HEK293 (cell line): ENCODE measurements around the gene RNU7-1.

Experiments
- BCL11A ChIP-seq: fragments of 450-650 bp; formaldehyde crosslinking; IDR thresholded peaks from 2 replicates; pipeline ENCODE4 v1.5.1; 2016; ENCODE audit warnings: low read depth, missing biosample characterization, missing genetic modification characterization
- CTCF ChIP-seq: fragments of 450-650 bp; formaldehyde crosslinking; IDR thresholded peaks from 2 replicates; pipeline ENCODE4 v1.5.1; 2016; ENCODE audit warnings: missing biosample characterization, missing genetic modification characterization
- SETDB1 ChIP-seq: IDR thresholded peaks from one replicate; pipeline ENCODE4 v1.6.1; 2017; ENCODE audit warnings: mild to moderate bottlenecking, low read length, moderate library complexity, mixed read lengths; ENCODE audit not compliant: insufficient read length
- ZBTB44 ChIP-seq: fragments of 450-650 bp; IDR thresholded peaks from 2 replicates; pipeline ENCODE4 v1.5.1; 2018; ENCODE audit warnings: missing biosample characterization, mild to moderate bottlenecking, missing genetic modification characterization
- ZNF174 ChIP-seq: fragments of 450-650 bp; formaldehyde crosslinking; IDR thresholded peaks from 2 replicates; pipeline ENCODE4 v1.5.0; 2017; ENCODE audit warnings: missing biosample characterization, mild to moderate bottlenecking, missing genetic modification characterization
- ZNF24 ChIP-seq: fragments of 450-650 bp; formaldehyde crosslinking; IDR thresholded peaks from 2 replicates; pipeline ENCODE4 v1.5.1; 2016; ENCODE audit warnings: missing biosample characterization, missing genetic modification characterization
- ZNF449 ChIP-seq: fragments of 450-650 bp; formaldehyde crosslinking; IDR thresholded peaks from 2 replicates; pipeline ENCODE4 v1.5.1; 2017; ENCODE audit warnings: missing biosample characterization, mild to moderate bottlenecking, missing genetic modification characterization, moderate library complexity
- ZNF701 ChIP-seq: fragments of 450-650 bp; formaldehyde crosslinking; IDR thresholded peaks from 2 replicates; pipeline ENCODE4 v1.5.1; 2016; ENCODE audit warnings: missing biosample characterization, missing genetic modification characterization
- ZNF830 ChIP-seq: fragments of 450-650 bp; IDR thresholded peaks from 2 replicates; pipeline ENCODE4 v1.5.0; 2018; ENCODE audit warnings: missing biosample characterization, missing genetic modification characterization, low read depth, mild to moderate bottlenecking, moderate library complexity

- no peak for TF ChIP-seq ZNF830 (tag by site-specific recombination)
- no peak for TF ChIP-seq CTCF (tag by site-specific recombination)
- no peak for TF ChIP-seq ZNF701 (tag by site-specific recombination)
- no peak for TF ChIP-seq ZNF24 (tag by site-specific recombination)
- TF ChIP-seq ZBTB44: no peak
- TF ChIP-seq ZNF449 (tag by site-specific recombination): no peak
- TF ChIP-seq ZNF174 (tag by site-specific recombination): no peak
- no peak for TF ChIP-seq BCL11A (tag by site-specific recombination)
- TF ChIP-seq SETDB1: no peak
These were observed 27.0 kb upstream of the RNU7-1 start for GRCh38 chr12:6916426-6917200.
